CD4-positive, alpha-beta T cell treated with Interleukin-15 for 1 hour (primary cell): Measurements from ENCODE around the gene FAM216B.

ENCODE experiments used
- DNase-seq: peaks from one replicate; pipeline ENCODE4 v3.0.0-alpha.2; 2020

Gene FAM216B

DNA sequence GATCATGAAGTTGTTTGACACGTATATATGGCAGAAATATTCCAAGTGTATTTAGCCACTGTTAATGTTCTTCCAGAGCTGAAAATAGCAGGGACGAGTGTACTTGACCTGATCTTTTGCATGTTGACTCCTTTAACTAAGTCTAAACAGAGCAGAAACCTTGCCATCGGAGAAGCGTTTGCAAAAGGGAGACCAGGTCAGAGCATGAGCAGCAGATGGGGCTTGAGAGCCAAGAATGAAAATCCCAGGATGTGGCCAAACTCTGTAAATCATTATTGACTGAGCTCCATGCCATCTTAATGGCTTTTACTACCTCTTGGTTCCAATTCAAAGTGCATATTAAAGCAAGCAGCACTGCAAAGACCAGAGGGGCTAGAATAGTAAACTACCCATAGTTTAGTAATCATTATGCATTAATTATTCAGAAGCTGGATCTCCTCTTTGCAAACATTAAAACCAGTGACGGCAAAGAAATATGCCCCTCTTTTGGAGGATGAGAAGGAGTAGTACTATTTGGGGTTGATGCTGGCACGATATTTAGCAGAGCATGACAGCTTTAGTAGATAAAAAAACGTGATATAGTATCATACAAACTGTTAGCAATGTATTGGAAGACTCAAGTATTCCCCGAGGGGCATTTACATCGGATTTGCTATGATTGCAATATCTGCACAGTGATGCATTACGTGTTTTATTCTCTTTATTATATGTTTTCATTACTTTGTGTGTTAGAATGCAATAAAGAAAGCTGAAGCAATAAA is 55.7 kb downstream of the FAM216B start:
- DNase-seq = no peak
